Ishikawa (cell line): Measurements from ENCODE around the gene ASS1.

Experiments
- CEBPB ChIP-seq: IDR thresholded peaks from 2 replicates; pipeline ENCODE4 v1.6.1; 2012
- CREB1 ChIP-seq: IDR thresholded peaks from 2 replicates; pipeline ENCODE4 v1.6.1; 2012; ENCODE audit warnings: low read depth
- EP300 ChIP-seq: IDR thresholded peaks from 2 replicates; pipeline ENCODE4 v1.6.1; 2012; ENCODE audit warnings: borderline replicate concordance
- MAX ChIP-seq: IDR thresholded peaks from 2 replicates; pipeline ENCODE4 v1.6.1; 2012
- TAF1 ChIP-seq: IDR thresholded peaks from 2 replicates; pipeline ENCODE4 v1.6.1; 2012; ENCODE audit warnings: low read depth, mild to moderate bottlenecking
- YY1 ChIP-seq: IDR thresholded peaks from 2 replicates; pipeline ENCODE4 v1.6.1; 2012; ENCODE audit warnings: low read depth
- TF ChIP-seq, protein P1 (sequence below): IDR thresholded peaks from 2 replicates; pipeline ENCODE4 v1.6.1; 2012

DNA sequence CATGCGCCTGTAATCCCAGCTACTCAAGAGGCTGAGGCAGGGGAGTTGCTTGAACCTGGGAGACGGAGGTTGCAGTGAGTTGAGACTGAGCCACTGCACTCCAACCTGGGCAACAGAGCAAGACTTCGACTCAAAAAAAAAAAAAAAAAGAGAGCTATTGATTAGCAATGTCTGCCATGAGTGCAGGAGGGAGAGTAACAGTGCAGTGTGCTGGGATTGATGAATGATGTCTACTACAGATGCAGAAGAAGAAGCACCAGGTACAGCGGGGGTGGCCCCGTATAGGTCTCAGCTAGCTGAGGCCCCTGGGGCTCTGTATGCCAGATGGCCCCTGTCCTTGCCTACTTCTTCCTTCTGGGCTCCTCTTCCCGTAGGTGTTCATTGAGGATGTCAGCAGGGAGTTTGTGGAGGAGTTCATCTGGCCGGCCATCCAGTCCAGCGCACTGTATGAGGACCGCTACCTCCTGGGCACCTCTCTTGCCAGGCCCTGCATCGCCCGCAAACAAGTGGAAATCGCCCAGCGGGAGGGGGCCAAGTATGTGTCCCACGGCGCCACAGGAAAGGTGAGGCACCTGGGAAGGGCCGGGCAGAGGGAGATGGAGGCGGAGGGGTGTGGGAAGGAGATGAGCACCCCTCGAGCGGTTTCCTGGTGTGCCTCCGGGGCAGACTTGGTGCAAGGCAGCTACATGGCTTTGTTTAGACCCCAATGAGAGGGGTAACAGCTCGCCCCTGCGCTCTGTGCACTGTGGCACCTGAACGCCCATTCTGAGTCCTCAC is 13.5 kb downstream of the ASS1 start:
- no peak for TF ChIP-seq YY1
- TF ChIP-seq, protein P1, sequence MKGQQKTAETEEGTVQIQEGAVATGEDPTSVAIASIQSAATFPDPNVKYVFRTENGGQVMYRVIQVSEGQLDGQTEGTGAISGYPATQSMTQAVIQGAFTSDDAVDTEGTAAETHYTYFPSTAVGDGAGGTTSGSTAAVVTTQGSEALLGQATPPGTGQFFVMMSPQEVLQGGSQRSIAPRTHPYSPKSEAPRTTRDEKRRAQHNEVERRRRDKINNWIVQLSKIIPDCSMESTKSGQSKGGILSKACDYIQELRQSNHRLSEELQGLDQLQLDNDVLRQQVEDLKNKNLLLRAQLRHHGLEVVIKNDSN: no peak
- TF ChIP-seq MAX: no peak
- TF ChIP-seq CEBPB: no peak
- TF ChIP-seq EP300: no peak
- no peak for TF ChIP-seq TAF1
- TF ChIP-seq CREB1: no peak
